HepG2 (cell line): ENCODE measurements around the gene PSPH. TPM values are rescaled to one million over a fixed set of nuclear protein-coding genes. Genes with fewer than 3 reads are reported as not detected.

Experiments
- ASH2L ChIP-seq: fragments of 300-600, 200-600 bp; sonication (generic); IDR thresholded peaks from 2 replicates; pipeline ENCODE4 v1.7.0; 2017; ENCODE audit warnings: low read depth, mild to moderate bottlenecking, moderate library complexity, mixed read lengths, low read length; ENCODE audit not compliant: insufficient read length
- DMAP1 ChIP-seq: IDR thresholded peaks from 2 replicates; pipeline ENCODE4 v1.6.1; 2016
- FOSL1 ChIP-seq: sonication (generic); formaldehyde crosslinking; IDR thresholded peaks from 2 replicates; pipeline ENCODE4 v1.9.0; 2021; ENCODE audit warnings: missing genetic modification reagents, borderline replicate concordance
- GABPB1 ChIP-seq: IDR thresholded peaks from 2 replicates; pipeline ENCODE4 v1.6.1; 2016; ENCODE audit warnings: mild to moderate bottlenecking, missing genetic modification reagents, moderate library complexity, missing compliant biosample characterization
- GATAD1 ChIP-seq: IDR thresholded peaks from 2 replicates; pipeline ENCODE4 v1.6.1; 2016; ENCODE audit warnings: missing genetic modification reagents, missing compliant biosample characterization
- ISX ChIP-seq: sonication (generic); formaldehyde crosslinking; conservative IDR thresholded peaks from 2 replicates; pipeline ENCODE4 v1.5.0; 2020; ENCODE audit warnings: missing genetic modification reagents
- KLF13 ChIP-seq: sonication (generic); formaldehyde crosslinking; IDR thresholded peaks from 2 replicates; pipeline ENCODE4 v1.4.0; 2020; ENCODE audit warnings: mild to moderate bottlenecking, missing genetic modification reagents
- MTF1 ChIP-seq: sonication (generic); formaldehyde crosslinking; IDR thresholded peaks from 2 replicates; pipeline ENCODE4 v1.5.0; 2020; ENCODE audit warnings: missing genetic modification reagents
- MXD4 ChIP-seq: IDR thresholded peaks from 2 replicates; pipeline ENCODE4 v1.6.1; 2016; ENCODE audit warnings: mild to moderate bottlenecking, missing biosample characterization, missing genetic modification reagents
- NR2F6 ChIP-seq, 2 experiments: IDR thresholded peaks; 2 replicates each; pipeline ENCODE4 v1.6.1; 2016; ENCODE audit warnings: antibody characterized with exemption in 1 of 2, mild to moderate bottlenecking in 1 of 2
- PTBP1 ChIP-seq: fragments of 200-400 bp; formaldehyde crosslinking; IDR thresholded peaks from 2 replicates; pipeline ENCODE4 v1.6.1; 2018; ENCODE audit warnings: low read length, low read depth; ENCODE audit not compliant: poor library complexity, severe bottlenecking
- STAT5B ChIP-seq: sonication (generic); formaldehyde crosslinking; IDR thresholded peaks from 2 replicates; pipeline ENCODE4 v1.4.0; 2020; ENCODE audit warnings: missing genetic modification reagents
- TARDBP ChIP-seq: sonication (generic); formaldehyde crosslinking; IDR thresholded peaks from 2 replicates; pipeline ENCODE4 v1.8.0; 2022; ENCODE audit warnings: mild to moderate bottlenecking, missing genetic modification reagents
- ZNF235 ChIP-seq: sonication (generic); formaldehyde crosslinking; IDR thresholded peaks from 2 replicates; pipeline ENCODE4 v1.8.1; 2023; ENCODE audit warnings: mild to moderate bottlenecking, missing genetic modification reagents, borderline replicate concordance
- ZNF24 ChIP-seq: fragments of 450-650 bp; IDR thresholded peaks from 2 replicates; pipeline ENCODE4 v1.6.1; 2017; ENCODE audit warnings: antibody characterized with exemption, mild to moderate bottlenecking
- ZNF530 ChIP-seq: sonication (generic); formaldehyde crosslinking; IDR thresholded peaks from 2 replicates; pipeline ENCODE4 v1.5.0; 2020; ENCODE audit warnings: low read depth, mild to moderate bottlenecking, missing genetic modification reagents
- ZNF678 ChIP-seq: sonication (generic); formaldehyde crosslinking; IDR thresholded peaks from 2 replicates; pipeline ENCODE4 v1.4.0; 2020; ENCODE audit warnings: mild to moderate bottlenecking, missing genetic modification reagents
- ZSCAN20 ChIP-seq: sonication (generic); formaldehyde crosslinking; IDR thresholded peaks from 2 replicates; pipeline ENCODE4 v1.4.0; 2020; ENCODE audit warnings: missing genetic modification reagents, mild to moderate bottlenecking, borderline replicate concordance
- ZSCAN25 ChIP-seq: sonication (generic); formaldehyde crosslinking; IDR thresholded peaks from 2 replicates; pipeline ENCODE4 v1.8.0; 2022; ENCODE audit warnings: mild to moderate bottlenecking, missing genetic modification reagents
- polyA plus RNA-seq, 8 experiments: library from polyadenylated mRNA; depleted of rRNA in 3 of 8; stranded (reverse) in 7 of 8; unstranded in 1 of 8; fragments of >200 nt; fragmentation: Illumina TruSeq in 4 of 8; extraction: Trizol in 4 of 8; gene quantifications; 2 replicates each; pipeline versions ENCODE4 v1.2.1 to v1.2.3, GENCODE V29; 2011 to 2016; ENCODE audit warnings: low read depth in 4 of 8, missing spikeins in 1 of 8, mixed read lengths in 1 of 8; ENCODE audit not compliant: insufficient read depth in 1 of 8
- total RNA-seq, 5 experiments: library from RNA; depleted of rRNA; stranded (reverse); fragments of >200 nt; fragmentation: Illumina TruSeq; extraction: Trizol; gene quantifications; 2 replicates each; pipeline ENCODE4 v1.2.3, GENCODE V29; 2016; ENCODE audit warnings: low read depth in 1 of 5
- TF ChIP-seq, protein P1 (sequence below): sonication (generic); formaldehyde crosslinking; IDR thresholded peaks from 2 replicates; pipeline ENCODE4 v1.8.0; 2022; ENCODE audit warnings: missing genetic modification reagents, low read depth, mild to moderate bottlenecking, borderline replicate concordance
- TF ChIP-seq, protein P2 (sequence below): sonication (generic); formaldehyde crosslinking; IDR thresholded peaks from 2 replicates; pipeline ENCODE4 v1.4.0; 2020; ENCODE audit warnings: mild to moderate bottlenecking, missing genetic modification reagents
- TF ChIP-seq, protein P3 (sequence below): IDR thresholded peaks from 2 replicates; pipeline ENCODE4 v1.6.1; 2016; ENCODE audit warnings: low read depth, control low read depth
- TF ChIP-seq, protein P4 (sequence below): IDR thresholded peaks from 2 replicates; pipeline ENCODE4 v1.6.1; 2016; ENCODE audit warnings: control low read depth
- TF ChIP-seq, protein P5 (sequence below): sonication (generic); formaldehyde crosslinking; IDR thresholded peaks from 2 replicates; pipeline ENCODE4 v1.5.0; 2020; ENCODE audit warnings: missing genetic modification reagents

The PSPH gene
- total and polyA plus RNA-seq, 2 of the 13 experiments (the other 11 are each of a cell fraction or from before 2014, with no cell fraction given), result 85.5 to 124 TPM

DNA sequence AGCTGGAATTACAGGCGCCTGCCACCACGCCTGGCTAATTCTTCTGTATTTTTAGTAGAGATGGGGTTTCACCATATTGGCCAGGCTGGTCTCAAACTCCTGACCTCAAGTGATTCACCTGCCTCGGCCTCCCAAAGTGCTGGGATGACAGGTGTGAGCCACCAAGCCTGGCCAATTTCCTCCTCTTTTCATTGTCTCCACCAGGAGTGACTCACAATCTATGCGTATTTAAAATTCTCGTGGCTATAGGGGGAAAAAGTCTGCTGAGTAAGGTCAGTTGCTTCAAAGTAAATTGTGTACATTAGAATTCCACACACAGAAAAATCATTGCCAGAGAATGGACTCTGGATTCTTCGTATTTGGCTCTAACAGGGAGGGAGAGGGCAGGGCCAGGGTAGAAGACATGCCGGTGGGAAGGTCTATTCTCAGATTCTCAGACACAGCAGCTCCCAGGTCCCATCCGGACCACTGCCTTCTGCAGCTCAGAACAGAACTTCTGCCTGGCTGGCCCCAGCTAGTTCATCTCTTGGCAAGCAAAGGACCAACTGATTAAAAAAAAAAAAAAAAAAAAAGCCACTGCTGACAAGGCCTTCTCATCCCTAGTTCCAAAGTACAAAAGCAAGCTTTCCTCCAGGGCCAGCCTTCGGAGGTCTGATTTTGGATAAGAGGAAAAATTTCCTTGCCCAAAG lies 22.2 kb downstream of the PSPH start (continued):
- no peak for TF ChIP-seq ZSCAN20 (CRISPR knock-in tag)
- TF ChIP-seq TARDBP, result no peak
- TF ChIP-seq, protein P1, sequence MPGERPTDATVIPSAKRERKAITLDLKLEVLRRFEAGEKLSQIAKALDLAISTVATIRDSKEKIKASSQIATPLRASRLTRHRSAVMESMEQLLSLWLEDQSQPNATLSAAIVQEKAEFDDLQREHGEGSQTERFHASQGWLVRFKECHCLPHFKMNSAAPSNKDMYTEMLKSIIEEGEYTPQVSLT, result no peak
- TF ChIP-seq, protein P2, sequence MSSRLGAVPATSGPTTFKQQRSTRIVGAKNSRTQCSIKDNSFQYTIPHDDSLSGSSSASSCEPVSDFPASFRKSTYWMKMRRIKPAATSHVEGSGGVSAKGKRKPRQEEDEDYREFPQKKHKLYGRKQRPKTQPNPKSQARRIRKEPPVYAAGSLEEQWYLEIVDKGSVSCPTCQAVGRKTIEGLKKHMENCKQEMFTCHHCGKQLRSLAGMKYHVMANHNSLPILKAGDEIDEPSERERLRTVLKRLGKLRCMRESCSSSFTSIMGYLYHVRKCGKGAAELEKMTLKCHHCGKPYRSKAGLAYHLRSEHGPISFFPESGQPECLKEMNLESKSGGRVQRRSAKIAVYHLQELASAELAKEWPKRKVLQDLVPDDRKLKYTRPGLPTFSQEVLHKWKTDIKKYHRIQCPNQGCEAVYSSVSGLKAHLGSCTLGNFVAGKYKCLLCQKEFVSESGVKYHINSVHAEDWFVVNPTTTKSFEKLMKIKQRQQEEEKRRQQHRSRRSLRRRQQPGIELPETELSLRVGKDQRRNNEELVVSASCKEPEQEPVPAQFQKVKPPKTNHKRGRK (CRISPR knock-in tag), result no peak
- TF ChIP-seq PTBP1, result no peak
- no peak for TF ChIP-seq GABPB1 (CRISPR knock-in tag)
- TF ChIP-seq MXD4 (CRISPR knock-in tag), result no peak
- TF ChIP-seq, protein P3, sequence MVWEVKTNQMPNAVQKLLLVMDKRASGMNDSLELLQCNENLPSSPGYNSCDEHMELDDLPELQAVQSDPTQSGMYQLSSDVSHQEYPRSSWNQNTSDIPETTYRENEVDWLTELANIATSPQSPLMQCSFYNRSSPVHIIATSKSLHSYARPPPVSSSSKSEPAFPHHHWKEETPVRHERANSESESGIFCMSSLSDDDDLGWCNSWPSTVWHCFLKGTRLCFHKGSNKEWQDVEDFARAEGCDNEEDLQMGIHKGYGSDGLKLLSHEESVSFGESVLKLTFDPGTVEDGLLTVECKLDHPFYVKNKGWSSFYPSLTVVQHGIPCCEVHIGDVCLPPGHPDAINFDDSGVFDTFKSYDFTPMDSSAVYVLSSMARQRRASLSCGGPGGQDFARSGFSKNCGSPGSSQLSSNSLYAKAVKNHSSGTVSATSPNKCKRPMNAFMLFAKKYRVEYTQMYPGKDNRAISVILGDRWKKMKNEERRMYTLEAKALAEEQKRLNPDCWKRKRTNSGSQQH (CRISPR knock-in tag), result no peak; the same call in 1 of the 2 replicates
- TF ChIP-seq, protein P4, sequence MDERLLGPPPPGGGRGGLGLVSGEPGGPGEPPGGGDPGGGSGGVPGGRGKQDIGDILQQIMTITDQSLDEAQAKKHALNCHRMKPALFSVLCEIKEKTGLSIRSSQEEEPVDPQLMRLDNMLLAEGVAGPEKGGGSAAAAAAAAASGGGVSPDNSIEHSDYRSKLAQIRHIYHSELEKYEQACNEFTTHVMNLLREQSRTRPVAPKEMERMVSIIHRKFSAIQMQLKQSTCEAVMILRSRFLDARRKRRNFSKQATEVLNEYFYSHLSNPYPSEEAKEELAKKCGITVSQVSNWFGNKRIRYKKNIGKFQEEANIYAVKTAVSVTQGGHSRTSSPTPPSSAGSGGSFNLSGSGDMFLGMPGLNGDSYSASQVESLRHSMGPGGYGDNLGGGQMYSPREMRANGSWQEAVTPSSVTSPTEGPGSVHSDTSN (CRISPR knock-in tag), result no peak
- peak; percentile 67; the same call in 1 of the 2 replicates for TF ChIP-seq NR2F6 (IDR thresholded peaks at IDR 0.05)
- TF ChIP-seq NR2F6 (CRISPR knock-in tag; IDR thresholded peaks at IDR 0.05), result peak; percentile 88
- peak; percentile 92 for TF ChIP-seq ASH2L
- no peak for TF ChIP-seq MTF1
- TF ChIP-seq ZNF235 (CRISPR knock-in tag), result no peak
- no peak for TF ChIP-seq ZNF678 (CRISPR knock-in tag)
- TF ChIP-seq ZNF24, result no peak
- no peak for TF ChIP-seq ZSCAN25
- TF ChIP-seq, protein P5, sequence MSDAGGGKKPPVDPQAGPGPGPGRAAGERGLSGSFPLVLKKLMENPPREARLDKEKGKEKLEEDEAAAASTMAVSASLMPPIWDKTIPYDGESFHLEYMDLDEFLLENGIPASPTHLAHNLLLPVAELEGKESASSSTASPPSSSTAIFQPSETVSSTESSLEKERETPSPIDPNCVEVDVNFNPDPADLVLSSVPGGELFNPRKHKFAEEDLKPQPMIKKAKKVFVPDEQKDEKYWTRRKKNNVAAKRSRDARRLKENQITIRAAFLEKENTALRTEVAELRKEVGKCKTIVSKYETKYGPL, result no peak
- no peak for TF ChIP-seq STAT5B (CRISPR knock-in tag)
- no peak for TF ChIP-seq GATAD1 (CRISPR knock-in tag)
- no peak for TF ChIP-seq DMAP1 (CRISPR knock-in tag)
- TF ChIP-seq FOSL1 (CRISPR knock-in tag), result peak; percentile 62
- TF ChIP-seq KLF13 (CRISPR knock-in tag), result no peak
- no peak for TF ChIP-seq ZNF530 (CRISPR knock-in tag)
- TF ChIP-seq ISX, result no peak
